Measurements from ENCODE around the gene NLGN2. TPM values are rescaled to one million over a fixed set of nuclear protein-coding genes. Genes with fewer than 3 reads are reported as not detected.

Gene NLGN2
- total RNA-seq, 1 donor from 2014 or later, result 68.4 TPM

GRCh38 chr17:7462474-7463371, 55.1 kb downstream of the NLGN2 start:
- peaks cover 3% of the 10 kb centered on the region for H3K36me3 Mint-ChIP-seq
- no peak for TF ChIP-seq CTCF (conservative IDR thresholded peaks at IDR 0.05)
- no peaks in the 10 kb centered on the region for H3K9me3 Mint-ChIP-seq
- no peaks in the 10 kb centered on the region for H3K27me3 Mint-ChIP-seq
- no peak for DNase-seq (ENCODE audit: extremely low spot score, unreplicated experiment)
- H3K4me1 Mint-ChIP-seq (ENCODE audit: unreplicated experiment), result peaks cover 5% of the 10 kb centered on the region
- H3K4me3 Mint-ChIP-seq, result no peak overlapping the region
- H3K27ac Mint-ChIP-seq, result no peak overlapping the region

DNA sequence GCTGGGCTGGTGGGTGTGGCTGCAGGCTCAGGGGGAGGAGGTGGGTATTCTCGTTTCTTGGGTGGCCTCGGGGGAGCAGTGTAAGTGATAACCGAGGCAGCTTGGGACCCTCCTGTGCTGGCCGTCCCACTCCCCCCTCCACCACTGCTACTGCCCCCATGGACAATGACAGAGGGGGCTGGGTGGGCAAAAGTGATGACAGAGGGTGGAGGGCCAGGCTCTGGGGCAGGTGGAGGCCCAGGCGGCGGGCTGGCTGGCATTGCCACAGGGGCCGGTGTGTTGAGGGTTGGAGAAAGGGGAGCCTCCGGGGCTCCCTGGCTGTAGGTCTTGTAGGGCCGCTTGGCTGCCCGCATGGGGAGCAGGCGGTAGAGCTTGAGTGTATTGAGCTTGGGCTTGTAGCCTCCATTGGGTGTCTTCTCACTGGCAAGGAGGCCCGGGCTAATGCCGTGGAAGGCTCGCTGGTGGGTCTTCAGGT, 55.8 kb downstream of the NLGN2 start:
- TF ChIP-seq CTCF (conservative IDR thresholded peaks at IDR 0.05), result no peak
- no peak overlapping the region for H3K4me3 Mint-ChIP-seq
- H3K36me3 Mint-ChIP-seq, result peaks cover 3% of the 10 kb centered on the region
- no peaks in the 10 kb centered on the region for H3K27me3 Mint-ChIP-seq
- H3K9me3 Mint-ChIP-seq, result no peaks in the 10 kb centered on the region
- no peak for DNase-seq (ENCODE audit: extremely low spot score, unreplicated experiment)
- H3K4me1 Mint-ChIP-seq (ENCODE audit: unreplicated experiment), result peaks cover 5% of the 10 kb centered on the region
- H3K27ac Mint-ChIP-seq, result no peak overlapping the region

DNA sequence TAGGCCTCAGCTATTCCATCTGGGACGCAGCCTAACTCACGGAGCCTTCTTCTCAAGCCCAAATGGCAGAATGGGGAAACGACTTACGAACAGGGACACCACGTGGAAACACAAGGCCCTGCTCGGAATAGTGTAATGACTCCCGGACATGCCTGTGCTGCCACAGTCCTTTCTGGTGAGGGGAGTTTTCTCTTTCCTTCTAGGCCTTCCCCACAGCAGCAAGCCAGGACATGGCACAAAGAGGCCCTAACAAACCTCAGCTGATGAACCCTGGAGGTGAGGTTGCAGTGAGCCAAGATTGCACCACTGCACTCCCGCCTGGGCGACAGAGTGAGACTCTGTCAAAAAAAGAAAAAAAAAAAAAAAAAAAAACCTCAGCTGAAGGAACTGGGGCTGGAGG, 56.4 kb downstream of the NLGN2 start:
- Mint-ChIP-seq H3K4me3 (no peak overlapping the region), H3K36me3 (peaks cover 3% of the 10 kb centered on the region), H3K4me1 (ENCODE audit: unreplicated experiment) (peaks cover 5% of the 10 kb centered on the region), H3K9me3 (no peaks in the 10 kb centered on the region), H3K27ac (no peak overlapping the region), H3K27me3 (no peaks in the 10 kb centered on the region)
- DNase-seq (ENCODE audit: extremely low spot score, unreplicated experiment), result no peak
- no peak for TF ChIP-seq CTCF (conservative IDR thresholded peaks at IDR 0.05)

GRCh38 chr17:7465597-7466275, 58.1 kb downstream of the NLGN2 start:
- no peak for TF ChIP-seq CTCF (conservative IDR thresholded peaks at IDR 0.05)
- Mint-ChIP-seq H3K27ac (no peak overlapping the region), H3K36me3 (peaks cover 3% of the 10 kb centered on the region), H3K27me3 (no peaks in the 10 kb centered on the region), H3K9me3 (no peaks in the 10 kb centered on the region), H3K4me1 (ENCODE audit: unreplicated experiment) (peaks cover 5% of the 10 kb centered on the region), H3K4me3 (no peak overlapping the region)
- no peak for DNase-seq (ENCODE audit: extremely low spot score, unreplicated experiment)

GRCh38 chr17:7466318-7466638, 58.6 kb downstream of the NLGN2 start:
- no peak for TF ChIP-seq CTCF (conservative IDR thresholded peaks at IDR 0.05)
- Mint-ChIP-seq H3K36me3 (no peaks in the 10 kb centered on the region), H3K4me1 (ENCODE audit: unreplicated experiment) (peaks cover 2% of the 10 kb centered on the region), H3K27ac (no peak overlapping the region), H3K9me3 (no peaks in the 10 kb centered on the region), H3K4me3 (no peak overlapping the region), H3K27me3 (no peaks in the 10 kb centered on the region)
- DNase-seq (ENCODE audit: extremely low spot score, unreplicated experiment), result no peak
